GM23338 (cell line): ENCODE results near the gene TEPSIN. TPM values are rescaled to one million over a fixed set of nuclear protein-coding genes. Genes with fewer than 3 reads are reported as not detected.

ENCODE experiments used
- ATAC-seq: fragments of 200-7000 bp; cut with Tn5 transposase; 3 replicates; pipeline ENCODE4 v1.9.1; 2020
- DNase-seq: peaks from one replicate; pipeline ENCODE4 v3.0.0-alpha.2; 2015; ENCODE audit warnings: low spot score
- H2AFZ ChIP-seq: fragments of 200-600 bp; sonication (generic); 2 replicates; pipeline ENCODE4 v1.8.0; 2016; ENCODE audit warnings: antibody characterized with exemption, mild to moderate bottlenecking, moderate library complexity
- H3F3A ChIP-seq: fragments of 200-600 bp; sonication (generic); replicated peaks from 2 replicates; pipeline ENCODE4 v1.8.0; 2017; ENCODE audit warnings: antibody characterized with exemption, mixed run types, low read depth
- H3K27ac ChIP-seq: fragments of 200-600 bp; sonication (generic); 2 replicates; pipeline ENCODE4 v1.6.1; 2016; ENCODE audit warnings: low read depth
- H3K27me3 ChIP-seq: fragments of 200-600 bp; sonication (generic); 2 replicates; pipeline ENCODE4 v1.8.0; 2016; ENCODE audit warnings: mild to moderate bottlenecking, mixed run types, moderate library complexity; ENCODE audit not compliant: insufficient read depth
- H3K36me3 ChIP-seq: fragments of 200-600 bp; sonication (generic); 2 replicates; pipeline ENCODE4 v1.8.0; 2016; ENCODE audit warnings: mild to moderate bottlenecking; ENCODE audit not compliant: insufficient read depth
- H3K4me1 ChIP-seq: fragments of 200-600 bp; sonication (generic); 2 replicates; pipeline ENCODE4 v1.8.0; 2016; ENCODE audit warnings: mild to moderate bottlenecking, moderate library complexity; ENCODE audit not compliant: insufficient read depth
- H3K4me2 ChIP-seq: fragments of 200-600 bp; sonication (generic); 2 replicates; pipeline ENCODE4 v1.7.1; 2017; ENCODE audit warnings: mixed run types
- H3K4me3 ChIP-seq: fragments of 200-600 bp; sonication (generic); 2 replicates; pipeline ENCODE4 v1.6.1; 2016; ENCODE audit warnings: mixed run types
- H3K79me2 ChIP-seq: fragments of 200-600 bp; sonication (generic); replicated peaks from 2 replicates; pipeline ENCODE4 v1.8.0; 2017; ENCODE audit warnings: mild to moderate bottlenecking; ENCODE audit not compliant: insufficient read depth
- H3K9me2 ChIP-seq: fragments of 200-600 bp; sonication (generic); 2 replicates; pipeline ENCODE4 v1.8.0; 2017; ENCODE audit not compliant: insufficient read depth
- H4K20me1 ChIP-seq: fragments of 200-600 bp; sonication (generic); replicated peaks from 2 replicates; pipeline ENCODE4 v1.8.0; 2017; ENCODE audit warnings: mild to moderate bottlenecking; ENCODE audit not compliant: insufficient read depth
- H3K27ac Mint-ChIP-seq: 2 replicates; pipeline ENCODE4 v1.8.0; 2020; ENCODE audit warnings: inconsistent platforms, mild to moderate bottlenecking, moderate library complexity, mixed read lengths
- H3K27me3 Mint-ChIP-seq: 3 replicates; pipeline ENCODE4 v1.8.0; 2022; ENCODE audit warnings: low read depth, mild to moderate bottlenecking, moderate library complexity, mixed read lengths, inconsistent platforms; ENCODE audit not compliant: insufficient read depth, poor library complexity
- H3K36me3 Mint-ChIP-seq: 3 replicates; pipeline ENCODE4 v1.8.0; 2021; ENCODE audit warnings: low read depth, mild to moderate bottlenecking, inconsistent platforms, moderate library complexity, mixed read lengths
- H3K4me1 Mint-ChIP-seq: 3 replicates; pipeline ENCODE4 v1.8.0; 2020; ENCODE audit warnings: mild to moderate bottlenecking, inconsistent platforms, mixed read lengths
- H3K4me3 Mint-ChIP-seq: 3 replicates; pipeline ENCODE4 v1.8.0; 2021; ENCODE audit warnings: moderate library complexity, mild to moderate bottlenecking, inconsistent platforms, mixed read lengths
- H3K9me3 Mint-ChIP-seq: 3 replicates; pipeline ENCODE4 v1.8.0; 2020; ENCODE audit warnings: moderate library complexity, mild to moderate bottlenecking, inconsistent platforms, mixed read lengths
- CREB1 ChIP-seq: fragments of 250-450 bp; sonication (Bioruptor Pico); IDR thresholded peaks from 2 replicates; pipeline ENCODE4 v1.5.0; 2020; ENCODE audit warnings: low read depth, mild to moderate bottlenecking, moderate library complexity
- CTCF ChIP-seq, 2 experiments: fragments of 200-600 bp in 1 of 2; sonication (generic) in 1 of 2; conservative IDR thresholded peaks; 2 replicates each; pipeline versions ENCODE4 v1.5.1 to v1.6.1; 2016 to 2017; ENCODE audit warnings: antibody characterized with exemption in 2 of 2, low read depth in 2 of 2, mild to moderate bottlenecking in 2 of 2, moderate library complexity in 1 of 2
- ETS1 ChIP-seq: IDR thresholded peaks from 2 replicates; pipeline ENCODE4 v1.6.1; 2016; ENCODE audit warnings: antibody characterized with exemption
- EZH2 ChIP-seq: fragments of 200-600 bp; sonication (generic); IDR thresholded peaks from one replicate; pipeline ENCODE4 v1.8.0; 2017; ENCODE audit warnings: antibody characterized with exemption, mild to moderate bottlenecking, low read depth; ENCODE audit not compliant: unreplicated experiment
- JUNB ChIP-seq: IDR thresholded peaks from one replicate; pipeline ENCODE4 v1.6.1; 2016; ENCODE audit warnings: antibody characterized with exemption; ENCODE audit not compliant: unreplicated experiment
- POLR2AphosphoS5 ChIP-seq: IDR thresholded peaks from 2 replicates; pipeline ENCODE4 v1.6.1; 2016; ENCODE audit warnings: antibody characterized with exemption, low read depth
- STAT1 ChIP-seq: IDR thresholded peaks from one replicate; pipeline ENCODE4 v1.6.1; 2016; ENCODE audit warnings: antibody characterized with exemption; ENCODE audit not compliant: unreplicated experiment
- ZNF114 ChIP-seq: fragments of 250-450 bp; sonication (Bioruptor Pico); IDR thresholded peaks from 2 replicates; pipeline ENCODE4 v1.5.0; 2020; ENCODE audit warnings: mild to moderate bottlenecking, moderate library complexity
- ZNF331 ChIP-seq: fragments of 250-450 bp; sonication (Bioruptor Pico); IDR thresholded peaks from 2 replicates; pipeline ENCODE4 v1.5.0; 2020; ENCODE audit warnings: low read depth, mild to moderate bottlenecking, moderate library complexity
- ZNF462 ChIP-seq: fragments of 250-450 bp; sonication (Bioruptor Pico); IDR thresholded peaks from 2 replicates; pipeline ENCODE4 v1.5.0; 2020; ENCODE audit warnings: mild to moderate bottlenecking, moderate library complexity
- polyA plus RNA-seq: library from polyadenylated mRNA; unstranded; fragments of >200 nt; fragmentation: Nextera tagmentation; extraction: Ambion mirVana; gene quantifications from 2 replicates; pipeline ENCODE4 v1.2.1, GENCODE V29; 2016
- total RNA-seq: library from RNA; depleted of rRNA; stranded (reverse); fragments of >200 nt; shearing (Covaris generic); gene quantifications from 2 replicates; pipeline ENCODE4 v1.2.3, GENCODE V29; 2014

Gene TEPSIN
- total and polyA plus RNA-seq, 2 experiments from 2014 or later = 4.4 to 25.3 TPM

GRCh38 chr17:81264640-81265039, 25.8 kb upstream of the TEPSIN start:
- Mint-ChIP-seq H3K9me3 (no peaks in the 10 kb centered on the region), H3K27me3 (peaks cover 6% of the 10 kb centered on the region), H3K27ac (no peak overlapping the region), H3K4me1 (no peaks in the 10 kb centered on the region; the same call in 2 of the 3 replicates), H3K36me3 (peaks cover 9% of the 10 kb centered on the region), H3K4me3 (no peak overlapping the region)
- Histone ChIP-seq H3K79me2 (no peaks in the 10 kb centered on the region), H3K9me2 (no peaks in the 10 kb centered on the region), H3K4me2 (no peak overlapping the region), H3K4me3 (no peak overlapping the region), H2AFZ (no peak overlapping the region), H3K27me3 (no peaks in the 10 kb centered on the region), H3K27ac (no peak overlapping the region), H3K36me3 (no peaks in the 10 kb centered on the region), H3F3A (no peaks in the 10 kb centered on the region), H4K20me1 (no peaks in the 10 kb centered on the region), H3K4me1 (no peaks in the 10 kb centered on the region)
- no peak for TF ChIP-seq POLR2AphosphoS5
- TF ChIP-seq ZNF114 = no peak
- TF ChIP-seq ZNF462 (CRISPR knock-in tag) = no peak
- TF ChIP-seq CREB1 (CRISPR knock-in tag) = no peak
- no peak for TF ChIP-seq JUNB
- DNase-seq = no peak
- no peak for ATAC-seq

DNA sequence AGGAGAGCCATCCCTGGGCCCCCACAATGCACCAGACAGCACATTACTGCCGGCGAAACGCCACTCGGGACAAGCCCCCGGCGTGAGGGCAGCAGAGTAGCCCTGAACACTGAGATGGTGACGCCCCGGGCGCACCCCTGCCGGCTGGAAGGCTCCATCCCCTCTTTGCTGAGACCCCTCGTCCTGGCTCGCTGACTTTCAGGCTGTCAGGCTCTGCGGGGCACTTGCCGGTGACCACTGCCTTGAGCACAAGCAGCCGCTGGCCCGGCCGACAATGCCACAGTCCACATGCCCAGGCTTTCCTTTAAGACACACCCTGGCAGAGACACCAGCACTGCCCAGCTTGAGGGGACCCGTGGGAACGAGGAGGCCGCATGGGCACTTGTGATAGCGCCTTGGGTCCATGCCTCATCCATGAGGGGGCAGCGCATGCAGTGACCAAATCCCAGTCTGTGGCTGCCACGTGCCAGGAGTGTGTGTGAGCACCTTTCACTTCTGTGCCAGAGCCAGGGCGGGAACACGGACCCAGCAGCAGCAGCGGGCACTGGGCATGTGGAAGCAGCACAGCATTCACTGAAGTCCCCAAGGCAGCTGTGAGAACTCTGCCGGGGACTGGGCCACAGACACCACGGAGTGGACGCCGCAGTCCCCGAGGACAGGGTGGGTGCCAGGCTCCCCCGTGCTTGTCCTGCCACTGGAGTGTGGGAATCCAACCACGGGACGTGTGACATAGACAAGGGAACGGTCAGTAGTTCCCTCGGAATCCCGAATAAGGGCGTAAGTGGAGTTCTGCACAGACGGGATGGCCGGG, 24.7 kb upstream of the TEPSIN start:
- Histone ChIP-seq H3K79me2 (no peaks in the 10 kb centered on the region), H3K4me2 (no peak overlapping the region), H3K4me3 (no peak overlapping the region), H3K36me3 (no peaks in the 10 kb centered on the region), H3K27ac (no peak overlapping the region), H3K4me1 (no peaks in the 10 kb centered on the region), H4K20me1 (no peaks in the 10 kb centered on the region), H3K27me3 (no peaks in the 10 kb centered on the region), H3F3A (no peaks in the 10 kb centered on the region), H3K9me2 (no peaks in the 10 kb centered on the region), H2AFZ (no peak overlapping the region)
- Mint-ChIP-seq H3K27me3 (peaks cover 6% of the 10 kb centered on the region), H3K27ac (no peak overlapping the region), H3K36me3 (peaks cover 3% of the 10 kb centered on the region; the same call in 2 of the 3 replicates), H3K4me1 (no peaks in the 10 kb centered on the region; the same call in 2 of the 3 replicates), H3K9me3 (no peaks in the 10 kb centered on the region), H3K4me3 (no peak overlapping the region)
- ATAC-seq (no peak), DNase-seq (no peak)
- TF ChIP-seq ETS1 = no peak
- TF ChIP-seq CTCF (conservative IDR thresholded peaks at IDR 0.05; ENCODE audit: low read depth in 2 of 2) = peak in 1 of 2 experiments; percentile 12; a peak in 1 of 4 replicates
- TF ChIP-seq EZH2 = no peak
- TF ChIP-seq ZNF114 = no peak
- TF ChIP-seq STAT1 = no peak
- no peak for TF ChIP-seq ZNF331 (CRISPR knock-in tag)
